CD8-positive, alpha-beta memory T cell (primary cell): ENCODE measurements around the gene DNAH9. TPM values are rescaled to one million over a fixed set of nuclear protein-coding genes. Genes with fewer than 3 reads are reported as not detected.

Experiments
- CTCF ChIA-PET: fragments of 350-600 bp; sonication (Branson Sonifier 250); formaldehyde crosslinking; loops from one replicate; lab custom pipeline; 2021; ENCODE audit warnings: antibody characterized with exemption; lab: Charles Lee
- POLR2A ChIA-PET: fragments of 350-600 bp; sonication (Branson Sonifier 250); formaldehyde crosslinking; loops from one replicate; lab custom pipeline; 2021; ENCODE audit warnings: antibody characterized with exemption; lab: Charles Lee
- DNase-seq, 5 donors: peaks; one replicate each; pipeline versions ENCODE4 v3.0.0 to v3.0.0-alpha.2; 2020 to 2022; ENCODE audit warnings: mixed read lengths in 1 of 5
- H3K27ac ChIP-seq: one replicate; pipeline ENCODE4 v1.7.0; 2013; ENCODE audit warnings: low read depth, mild to moderate bottlenecking, low read length, moderate library complexity
- H3K27me3 ChIP-seq: 2 replicates; pipeline ENCODE4 v1.7.0; 2013; ENCODE audit warnings: low read length, mild to moderate bottlenecking; ENCODE audit not compliant: insufficient read depth, poor library complexity, severe bottlenecking
- H3K36me3 ChIP-seq: 2 replicates; pipeline ENCODE4 v1.7.0; 2013; ENCODE audit warnings: mild to moderate bottlenecking, low read length, moderate library complexity; ENCODE audit not compliant: insufficient read depth
- H3K4me1 ChIP-seq: 2 replicates; pipeline ENCODE4 v1.7.0; 2013; ENCODE audit warnings: mild to moderate bottlenecking, low read length, moderate library complexity; ENCODE audit not compliant: insufficient read depth
- H3K4me3 ChIP-seq: 2 replicates; pipeline ENCODE4 v1.7.0; 2013; ENCODE audit warnings: mild to moderate bottlenecking, low read length
- H3K9me3 ChIP-seq: 2 replicates; pipeline ENCODE4 v1.7.0; 2013; ENCODE audit warnings: mild to moderate bottlenecking, low read length
- H3K27ac Mint-ChIP-seq, 8 donors: one replicate each; pipeline ENCODE4 v1.8.0; 2020 to 2021; ENCODE audit warnings: mixed read lengths in 8 of 8, mild to moderate bottlenecking in 6 of 8, inconsistent platforms in 3 of 8, moderate library complexity in 3 of 8
- H3K27me3 Mint-ChIP-seq, 2 donors: one replicate each; pipeline ENCODE4 v1.8.0; 2020 to 2021; ENCODE audit warnings: mixed read lengths in 2 of 2, mild to moderate bottlenecking in 1 of 2, moderate library complexity in 1 of 2
- H3K36me3 Mint-ChIP-seq, 3 donors: one replicate each; pipeline ENCODE4 v1.8.0; 2020 to 2021; ENCODE audit warnings: mixed read lengths in 3 of 3, inconsistent platforms in 1 of 3, mild to moderate bottlenecking in 1 of 3
- H3K4me1 Mint-ChIP-seq, 3 donors: one replicate each; pipeline ENCODE4 v1.8.0; 2020 to 2021; ENCODE audit warnings: mixed read lengths in 3 of 3, inconsistent platforms in 1 of 3, mild to moderate bottlenecking in 1 of 3
- H3K4me3 Mint-ChIP-seq, 7 donors: one replicate each; pipeline ENCODE4 v1.8.0; 2020 to 2021; ENCODE audit warnings: mixed read lengths in 7 of 7, mild to moderate bottlenecking in 6 of 7, moderate library complexity in 4 of 7, inconsistent platforms in 2 of 7
- H3K9me3 Mint-ChIP-seq, 5 donors: one replicate each; pipeline ENCODE4 v1.8.0; 2020 to 2022; ENCODE audit warnings: mixed read lengths in 5 of 5, mild to moderate bottlenecking in 3 of 5, moderate library complexity in 2 of 5, inconsistent platforms in 1 of 5
- polyA plus RNA-seq: library from polyadenylated mRNA; unstranded; fragments of 300-500 nt; fragmentation: Illumina TruSeq; gene quantifications from one replicate; pipeline ENCODE4 v1.2.3, GENCODE V29; 2021
- total RNA-seq, 2 experiments: library from RNA; stranded (reverse); gene quantifications; one replicate each; pipeline ENCODE4 v1.2.3, GENCODE V29; 2021

DNAH9 gene
- total and polyA plus RNA-seq, 3 experiments from 2014 or later = not detected

DNA sequence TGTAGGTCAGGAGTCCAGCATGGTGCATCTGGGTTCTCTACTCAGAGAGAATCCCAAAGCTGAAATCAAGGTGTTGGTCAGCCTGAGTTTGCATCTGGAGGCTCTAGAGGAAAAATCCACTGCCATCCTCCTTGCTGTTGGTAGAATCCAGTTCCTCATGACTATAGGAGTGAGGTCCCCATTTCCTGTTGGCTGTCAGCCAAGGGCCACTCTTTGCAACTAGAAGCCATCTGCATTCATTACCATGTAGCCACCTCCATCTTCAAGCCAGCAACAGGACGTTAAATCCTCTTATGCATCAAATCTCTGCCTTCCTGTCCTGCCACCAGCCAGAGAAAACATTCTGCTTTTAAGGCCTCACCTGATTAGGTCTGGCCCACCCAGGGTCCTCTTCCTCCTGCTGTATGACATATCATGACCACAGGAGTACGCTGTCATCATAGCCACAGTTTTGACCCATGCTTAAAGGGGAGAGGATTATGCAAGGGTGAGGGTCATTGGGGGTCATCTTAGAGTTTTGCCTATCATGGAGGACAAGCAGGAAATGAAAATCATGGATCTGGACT lies 40.5 kb downstream of the DNAH9 start:
- no peaks in the 10 kb centered on the region for H3K36me3 ChIP-seq
- CTCF ChIA-PET = no interaction called here
- no peak overlapping the region for H3K27ac ChIP-seq
- Mint-ChIP-seq H3K4me3 (no peak overlapping the region), H3K36me3 (no peaks in the 10 kb centered on the region), H3K27me3 (no peaks in the 10 kb centered on the region), H3K4me1 (no peaks in the 10 kb centered on the region), H3K9me3 (peaks cover 0 to 10% (median 3%) of the 10 kb centered on the region in 5 donors), H3K27ac (no peak overlapping the region)
- H3K4me1 ChIP-seq = no peaks in the 10 kb centered on the region
- no peak for DNase-seq
- H3K9me3 ChIP-seq = no peaks in the 10 kb centered on the region
- H3K27me3 ChIP-seq = no peaks in the 10 kb centered on the region
- H3K4me3 ChIP-seq = no peak overlapping the region
- POLR2A ChIA-PET = no interaction called here

DNA sequence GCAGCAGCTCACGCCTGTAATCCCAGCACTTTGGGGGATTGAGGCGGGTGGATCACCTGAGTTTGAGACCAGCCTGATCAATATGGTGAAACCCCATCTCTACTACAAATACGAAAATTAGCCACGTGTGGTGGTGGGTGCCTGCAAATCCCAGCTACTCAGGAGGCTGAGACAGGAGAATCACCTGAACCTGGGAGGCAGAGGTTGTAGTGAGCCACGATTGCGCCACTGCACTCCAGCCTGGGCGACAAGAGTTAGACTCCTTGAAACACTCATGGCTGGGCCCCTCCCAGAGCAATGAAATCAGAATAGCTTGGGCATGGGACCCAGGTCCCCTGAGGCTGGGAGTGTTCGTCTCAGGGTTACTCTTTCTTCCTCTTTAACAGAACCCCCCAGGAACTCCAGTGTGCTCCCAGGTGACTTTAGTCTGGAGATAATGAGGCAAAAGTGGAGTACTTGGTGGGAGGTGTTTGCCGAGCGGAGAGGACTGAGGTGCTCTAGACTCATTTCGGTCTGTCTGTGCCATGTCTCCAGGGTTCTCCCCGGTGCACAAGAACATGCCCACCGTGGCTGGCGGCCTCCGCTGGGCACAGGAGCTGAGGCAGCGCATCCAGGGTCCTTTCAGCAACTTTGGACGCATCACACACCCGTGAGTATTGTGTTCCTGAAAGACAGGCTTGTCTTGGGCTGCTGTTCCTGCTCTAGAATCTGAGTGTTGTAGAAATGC lies 41.6 kb downstream of the DNAH9 start:
- Histone ChIP-seq H3K27me3 (no peaks in the 10 kb centered on the region), H3K27ac (no peak overlapping the region), H3K36me3 (no peaks in the 10 kb centered on the region), H3K9me3 (no peaks in the 10 kb centered on the region), H3K4me1 (no peaks in the 10 kb centered on the region), H3K4me3 (no peak overlapping the region)
- Mint-ChIP-seq H3K4me3 (no peak overlapping the region), H3K27ac (no peak overlapping the region), H3K4me1 (no peaks in the 10 kb centered on the region), H3K36me3 (no peaks in the 10 kb centered on the region), H3K9me3 (peaks cover 0 to 10% (median 5%) of the 10 kb centered on the region in 5 donors), H3K27me3 (no peaks in the 10 kb centered on the region)
- POLR2A ChIA-PET = no interaction called here
- no peak for DNase-seq
- CTCF ChIA-PET = no interaction called here

- no peak for DNase-seq
- Mint-ChIP-seq H3K27me3 (no peaks in the 10 kb centered on the region), H3K4me3 (no peak overlapping the region), H3K36me3 (no peaks in the 10 kb centered on the region), H3K9me3 (peaks cover 0 to 12% (median 5%) of the 10 kb centered on the region in 5 donors), H3K4me1 (no peaks in the 10 kb centered on the region), H3K27ac (no peak overlapping the region)
- H3K27ac ChIP-seq = no peak overlapping the region
- ChIA-PET POLR2A (no interaction called here), CTCF (no interaction called here)
- no peaks in the 10 kb centered on the region for H3K36me3 ChIP-seq
- H3K27me3 ChIP-seq = no peaks in the 10 kb centered on the region
- H3K4me1 ChIP-seq = no peaks in the 10 kb centered on the region
- no peak overlapping the region for H3K4me3 ChIP-seq
- no peaks in the 10 kb centered on the region for H3K9me3 ChIP-seq
Observed at GRCh38 chr17:11640463-11640814, 42.2 kb downstream of the DNAH9 start.

DNA sequence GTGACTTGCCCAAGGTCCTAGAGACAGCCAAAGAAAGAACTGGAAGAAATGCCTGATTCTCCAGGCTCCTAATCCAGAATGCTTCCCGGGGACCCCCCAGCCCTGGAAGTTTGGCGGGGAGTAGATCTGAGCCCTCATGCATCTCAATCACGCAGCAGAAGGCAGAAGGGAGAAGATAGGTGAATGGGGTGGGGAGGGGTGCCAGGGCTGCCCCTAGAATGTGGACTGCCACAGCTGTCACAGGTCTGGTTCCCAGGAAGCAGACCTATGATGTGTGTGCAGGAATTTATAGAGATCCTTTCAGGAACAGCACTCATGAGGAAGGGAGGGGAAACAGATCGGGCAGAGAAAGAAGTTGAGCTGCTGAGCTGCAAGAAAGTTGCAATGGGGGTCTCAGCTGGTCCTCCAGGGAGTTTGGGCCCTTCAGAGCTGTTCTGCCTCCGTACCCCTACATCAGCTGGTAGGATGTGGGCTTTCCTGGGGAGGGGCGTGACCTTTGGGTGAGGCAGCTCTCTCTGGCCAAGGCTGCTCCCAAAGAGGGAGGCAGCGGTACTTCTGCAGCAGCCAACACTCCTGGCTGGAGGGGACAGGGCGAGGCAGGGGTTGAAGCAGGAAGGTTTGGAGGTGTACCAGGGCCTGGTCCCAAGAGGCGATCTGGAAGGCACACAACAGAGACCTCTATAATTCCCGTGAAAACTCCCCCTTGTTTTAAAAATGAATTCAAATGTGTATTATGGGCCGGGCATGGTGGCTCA lies 43.4 kb downstream of the DNAH9 start:
- no peak for DNase-seq
- Histone ChIP-seq H3K27me3 (no peaks in the 10 kb centered on the region), H3K27ac (no peak overlapping the region), H3K9me3 (no peaks in the 10 kb centered on the region), H3K36me3 (no peaks in the 10 kb centered on the region), H3K4me3 (no peak overlapping the region), H3K4me1 (no peaks in the 10 kb centered on the region)
- Mint-ChIP-seq H3K27me3 (no peaks in the 10 kb centered on the region), H3K9me3 (peaks cover 0 to 12% (median 7%) of the 10 kb centered on the region in 5 donors), H3K4me1 (no peaks in the 10 kb centered on the region), H3K4me3 (no peak overlapping the region), H3K27ac (no peak overlapping the region), H3K36me3 (no peaks in the 10 kb centered on the region)
- ChIA-PET POLR2A (no interaction called here), CTCF (no interaction called here)

DNA sequence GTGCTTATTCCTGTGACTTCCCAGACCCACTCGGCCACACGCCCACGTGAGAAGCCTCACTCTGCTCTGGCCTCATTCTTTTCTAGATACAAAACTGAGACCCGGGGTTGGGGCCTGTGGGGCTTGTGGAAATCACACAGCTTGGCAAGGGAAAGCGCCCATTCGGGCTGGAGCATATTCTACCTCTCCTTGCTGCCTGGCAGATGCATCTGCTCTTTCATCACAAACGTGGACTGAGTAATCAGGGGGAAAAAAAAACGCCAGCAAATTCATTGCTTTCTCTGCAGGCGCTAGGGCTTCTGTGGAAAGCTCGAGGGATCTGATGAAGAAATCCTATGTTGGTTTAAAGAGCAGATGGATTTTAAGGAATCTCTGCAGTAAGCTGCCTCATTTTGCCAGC lies 44.4 kb downstream of the DNAH9 start:
- Histone ChIP-seq H3K36me3 (no peaks in the 10 kb centered on the region), H3K4me3 (no peak overlapping the region), H3K27ac (no peak overlapping the region), H3K9me3 (no peaks in the 10 kb centered on the region), H3K4me1 (no peaks in the 10 kb centered on the region), H3K27me3 (no peaks in the 10 kb centered on the region)
- Mint-ChIP-seq H3K36me3 (no peaks in the 10 kb centered on the region), H3K27me3 (no peaks in the 10 kb centered on the region), H3K9me3 (peaks cover 0 to 11% (median 8%) of the 10 kb centered on the region in 5 donors), H3K27ac (no peak overlapping the region), H3K4me3 (no peak overlapping the region), H3K4me1 (no peaks in the 10 kb centered on the region)
- CTCF ChIA-PET = no interaction called here
- POLR2A ChIA-PET = no interaction called here
- DNase-seq = no peak

- DNase-seq = no peak
- H3K9me3 ChIP-seq = no peaks in the 10 kb centered on the region
- ChIA-PET POLR2A (no interaction called here), CTCF (no interaction called here)
- H3K4me1 Mint-ChIP-seq = no peaks in the 10 kb centered on the region
- H3K9me3 Mint-ChIP-seq = peaks cover 0 to 9% (median 6%) of the 10 kb centered on the region in 5 donors
- H3K36me3 ChIP-seq = no peaks in the 10 kb centered on the region
- H3K4me3 ChIP-seq = no peak overlapping the region
- H3K27me3 Mint-ChIP-seq = no peaks in the 10 kb centered on the region
- no peaks in the 10 kb centered on the region for H3K4me1 ChIP-seq
- H3K27ac Mint-ChIP-seq = no peak overlapping the region
- no peak overlapping the region for H3K27ac ChIP-seq
- no peaks in the 10 kb centered on the region for H3K27me3 ChIP-seq
- no peak overlapping the region for H3K4me3 Mint-ChIP-seq
- no peaks in the 10 kb centered on the region for H3K36me3 Mint-ChIP-seq
Observed at GRCh38 chr17:11643851-11644250, 45.6 kb downstream of the DNAH9 start.

DNA sequence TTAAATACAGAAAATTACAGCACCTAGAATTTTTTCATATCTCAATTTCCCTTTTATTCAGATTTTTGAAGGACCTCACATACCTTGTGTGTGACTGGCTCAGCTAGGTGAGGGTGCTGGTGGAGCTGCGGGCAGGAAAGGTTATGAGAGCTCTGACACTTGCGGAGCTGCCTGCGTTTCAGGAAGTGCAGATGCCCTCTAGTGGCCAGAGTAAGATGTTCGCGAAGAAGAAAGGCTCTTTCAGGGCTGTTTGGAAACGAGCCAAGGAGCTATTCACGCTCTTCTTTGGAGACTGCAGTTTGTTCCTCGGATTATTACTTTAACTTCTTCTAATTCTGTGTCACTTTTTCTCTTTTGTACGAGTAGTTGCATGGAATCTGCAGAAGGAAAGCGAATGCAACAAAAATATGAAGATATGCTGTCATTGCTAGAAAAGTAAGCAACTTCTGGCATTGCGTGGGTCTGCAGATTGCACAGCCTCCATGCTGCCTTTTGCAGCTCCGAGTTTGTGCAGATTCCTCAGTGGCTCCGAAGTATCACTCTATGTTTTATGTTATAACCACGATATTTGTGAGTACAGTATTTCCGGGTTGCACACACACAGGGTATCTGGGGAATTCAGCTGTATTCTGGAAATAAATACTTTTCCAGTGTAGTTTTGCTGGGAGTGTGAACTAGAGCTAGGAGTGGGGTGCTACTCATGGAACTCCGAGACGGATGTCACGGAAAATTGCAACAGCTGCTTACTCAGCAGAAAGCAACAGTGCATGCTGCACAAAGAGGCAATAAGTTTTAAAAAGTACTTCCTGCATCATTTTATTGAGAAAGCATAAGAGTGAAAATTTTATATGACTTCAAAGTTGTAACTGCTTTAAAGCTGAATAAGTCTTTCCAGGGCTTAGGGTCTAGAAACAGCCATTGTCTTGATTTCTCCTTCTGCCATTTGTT lies 46.3 kb downstream of the DNAH9 start:
- H3K4me1 Mint-ChIP-seq = no peaks in the 10 kb centered on the region
- Histone ChIP-seq H3K27me3 (no peaks in the 10 kb centered on the region), H3K27ac (no peak overlapping the region), H3K9me3 (no peaks in the 10 kb centered on the region), H3K4me1 (no peaks in the 10 kb centered on the region), H3K36me3 (no peaks in the 10 kb centered on the region), H3K4me3 (no peak overlapping the region)
- H3K27me3 Mint-ChIP-seq = no peaks in the 10 kb centered on the region
- ChIA-PET CTCF (interaction anchor here (0.5 kb wide), 1 partner anchor 786 kb away, joined by 3 read pairs; no protein-coding TSS in a partner anchor), POLR2A (no interaction called here)
- H3K4me3 Mint-ChIP-seq = no peak overlapping the region
- DNase-seq = peak in 1 of 5 donors; percentile 11
- H3K9me3 Mint-ChIP-seq = peaks cover 0 to 8% (median 3%) of the 10 kb centered on the region in 5 donors
- H3K36me3 Mint-ChIP-seq = no peaks in the 10 kb centered on the region
- H3K27ac Mint-ChIP-seq = no peak overlapping the region
